ENCODE results near the gene WNT1.

The WNT1 gene

GRCh38 chr12:48946943-48947342 is 31.2 kb upstream of the WNT1 start:
- DNase-seq (ENCODE audit: low read depth, low spot score): no peak
- H3K4me3 ChIP-seq (ENCODE audit: low read depth, low read length): no peak overlapping the region
- POLR2A ChIA-PET: no interaction called here
- TF ChIP-seq CTCF (IDR thresholded peaks at IDR 0.05; ENCODE audit: insufficient read depth, low read length, missing control alignments): no peak
- CTCF ChIA-PET: interaction anchor here (1.2 to 30.6 kb wide), 6 partner anchors 1 to 45 kb away, joined by 3 to 502 read pairs (median 5); partner anchors contain the start of genes ARF3 and FKBP11

- ChIA-PET POLR2A (no interaction called here), CTCF (interaction anchor here (0.8 to 26.4 kb wide), 8 partner anchors 8 to 95 kb away, joined by 3 to 502 read pairs (median 4); partner anchors contain the start of genes ARF3, FKBP11 and WNT1)
- no peak overlapping the region for H3K4me3 ChIP-seq (ENCODE audit: low read depth, low read length)
- DNase-seq (ENCODE audit: low read depth, low spot score): no peak
- TF ChIP-seq CTCF (IDR thresholded peaks at IDR 0.05; ENCODE audit: insufficient read depth, low read length, missing control alignments): no peak
Observed at GRCh38 chr12:48947727-48948126, 30.4 kb upstream of the WNT1 start.

- no peak for TF ChIP-seq CTCF (IDR thresholded peaks at IDR 0.05; ENCODE audit: insufficient read depth, low read length, missing control alignments)
- no peak for DNase-seq (ENCODE audit: low read depth, low spot score)
- H3K4me3 ChIP-seq (ENCODE audit: low read depth, low read length): no peak overlapping the region
- POLR2A ChIA-PET: no interaction called here
- CTCF ChIA-PET: interaction anchor here (1.2 to 40.7 kb wide), 6 partner anchors 21 to 100 kb away, joined by 5 to 1340 read pairs (median 13); partner anchors contain the start of genes DDN, DDX23, FKBP11 and WNT1
Observed at GRCh38 chr12:48952691-48953090, 25.4 kb upstream of the WNT1 start.

- no peak for TF ChIP-seq CTCF (IDR thresholded peaks at IDR 0.05; ENCODE audit: insufficient read depth, low read length, missing control alignments)
- POLR2A ChIA-PET: no interaction called here
- no peak for DNase-seq (ENCODE audit: low read depth, low spot score)
- no peak overlapping the region for H3K4me3 ChIP-seq (ENCODE audit: low read depth, low read length)
- CTCF ChIA-PET: interaction anchor here (1.2 to 40.7 kb wide), 5 partner anchors 20 to 101 kb away, joined by 5 to 1340 read pairs (median 16); partner anchors contain the start of genes DDN, DDX23, FKBP11 and WNT1
Observed at GRCh38 chr12:48954061-48954460, 24.1 kb upstream of the WNT1 start.

GRCh38 chr12:48954841-48955501 is 23.2 kb upstream of the WNT1 start:
- POLR2A ChIA-PET: no interaction called here
- no peak for DNase-seq (ENCODE audit: low read depth, low spot score)
- CTCF ChIA-PET: interaction anchor here (0.6 to 40.7 kb wide), 7 partner anchors 7 to 103 kb away, joined by 3 to 1340 read pairs (median 4); partner anchors contain the start of genes DDN, DDX23, FKBP11 and WNT1
- TF ChIP-seq CTCF (IDR thresholded peaks at IDR 0.05; ENCODE audit: insufficient read depth, low read length, missing control alignments): no peak
- H3K4me3 ChIP-seq (ENCODE audit: low read depth, low read length): no peak overlapping the region

Measured in AG04449 (cell line).